Type B pancreatic cell (in vitro differentiated cells): Measurements from ENCODE around the gene SIMC1. TPM values are rescaled to one million over a fixed set of nuclear protein-coding genes. Genes with fewer than 3 reads are reported as not detected.

Experiments used
- DNase-seq: peaks from one replicate; pipeline ENCODE4 v3.0.0; 2021; ENCODE audit warnings: mixed read lengths; ENCODE audit not compliant: unreplicated experiment; ENCODE audit errors: extremely low spot score
- H3K27ac Mint-ChIP-seq: 2 replicates; pipeline ENCODE4 v1.8.0; 2021; ENCODE audit warnings: mild to moderate bottlenecking, mixed read lengths
- H3K27me3 Mint-ChIP-seq: 2 replicates; pipeline ENCODE4 v1.8.0; 2021; ENCODE audit warnings: mixed read lengths
- H3K36me3 Mint-ChIP-seq: 2 replicates; pipeline ENCODE4 v1.8.0; 2021; ENCODE audit warnings: mixed read lengths
- H3K4me1 Mint-ChIP-seq: one replicate; pipeline ENCODE4 v1.8.0; 2021; ENCODE audit warnings: mixed read lengths; ENCODE audit not compliant: unreplicated experiment
- H3K4me3 Mint-ChIP-seq: 2 replicates; pipeline ENCODE4 v1.8.0; 2021; ENCODE audit warnings: mild to moderate bottlenecking, mixed read lengths
- H3K9me3 Mint-ChIP-seq: 2 replicates; pipeline ENCODE4 v1.8.0; 2021; ENCODE audit warnings: mixed read lengths
- CTCF ChIP-seq: fragments of 200-600 bp; sonication (generic); conservative IDR thresholded peaks from 2 replicates; pipeline ENCODE4 v1.5.0; 2021; ENCODE audit warnings: antibody characterized with exemption, mild to moderate bottlenecking
- total RNA-seq: library from RNA; stranded (reverse); gene quantifications from 2 replicates; pipeline ENCODE4 v1.2.1, GENCODE V29; 2021; ENCODE audit warnings: low replicate concordance

Gene SIMC1
- total RNA-seq, 1 donor from 2014 or later = 34.0 TPM

DNA sequence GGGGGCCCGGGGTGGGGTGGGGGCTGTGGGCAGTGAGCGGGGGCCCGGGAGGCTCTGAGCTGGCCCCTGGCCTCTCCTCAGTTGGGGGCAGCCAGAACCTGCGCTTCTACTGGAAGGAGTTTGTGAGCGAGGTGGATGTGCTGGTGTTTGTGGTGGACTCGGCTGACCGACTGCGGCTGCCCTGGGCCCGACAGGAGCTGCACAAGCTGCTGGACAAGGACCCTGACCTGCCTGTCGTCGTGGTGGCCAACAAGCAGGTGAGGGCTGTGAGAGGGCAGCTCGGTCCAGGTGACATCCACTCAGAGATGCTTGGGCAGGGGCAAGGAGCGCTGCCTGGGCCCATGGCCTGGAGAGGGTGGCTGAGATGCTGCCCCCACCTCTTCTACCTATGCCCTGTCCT is 130.5 kb downstream of the SIMC1 start:
- no peak for DNase-seq
- peaks cover 5% of the 10 kb centered on the region for H3K4me1 Mint-ChIP-seq
- peaks cover 13% of the 10 kb centered on the region for H3K36me3 Mint-ChIP-seq
- H3K27ac Mint-ChIP-seq = no peak overlapping the region
- H3K27me3 Mint-ChIP-seq = no peaks in the 10 kb centered on the region
- H3K4me3 Mint-ChIP-seq = no peak overlapping the region
- no peak for TF ChIP-seq CTCF
- H3K9me3 Mint-ChIP-seq = no peaks in the 10 kb centered on the region

- Mint-ChIP-seq H3K9me3 (no peaks in the 10 kb centered on the region), H3K27ac (no peak overlapping the region), H3K27me3 (no peaks in the 10 kb centered on the region), H3K4me3 (no peak overlapping the region), H3K4me1 (peaks cover 5% of the 10 kb centered on the region), H3K36me3 (peaks cover 13% of the 10 kb centered on the region)
- DNase-seq = no peak
- no peak for TF ChIP-seq CTCF
Observed at GRCh38 chr5:176369934-176370711, 131.9 kb downstream of the SIMC1 start.

- TF ChIP-seq CTCF = no peak
- H3K4me3 Mint-ChIP-seq = no peak overlapping the region
- H3K4me1 Mint-ChIP-seq = peaks cover 5% of the 10 kb centered on the region
- no peaks in the 10 kb centered on the region for H3K9me3 Mint-ChIP-seq
- peaks cover 13% of the 10 kb centered on the region for H3K36me3 Mint-ChIP-seq
- no peak for DNase-seq
- no peak overlapping the region for H3K27ac Mint-ChIP-seq
- H3K27me3 Mint-ChIP-seq = no peaks in the 10 kb centered on the region
Observed at GRCh38 chr5:176371621-176372539, 133.7 kb downstream of the SIMC1 start.

DNA sequence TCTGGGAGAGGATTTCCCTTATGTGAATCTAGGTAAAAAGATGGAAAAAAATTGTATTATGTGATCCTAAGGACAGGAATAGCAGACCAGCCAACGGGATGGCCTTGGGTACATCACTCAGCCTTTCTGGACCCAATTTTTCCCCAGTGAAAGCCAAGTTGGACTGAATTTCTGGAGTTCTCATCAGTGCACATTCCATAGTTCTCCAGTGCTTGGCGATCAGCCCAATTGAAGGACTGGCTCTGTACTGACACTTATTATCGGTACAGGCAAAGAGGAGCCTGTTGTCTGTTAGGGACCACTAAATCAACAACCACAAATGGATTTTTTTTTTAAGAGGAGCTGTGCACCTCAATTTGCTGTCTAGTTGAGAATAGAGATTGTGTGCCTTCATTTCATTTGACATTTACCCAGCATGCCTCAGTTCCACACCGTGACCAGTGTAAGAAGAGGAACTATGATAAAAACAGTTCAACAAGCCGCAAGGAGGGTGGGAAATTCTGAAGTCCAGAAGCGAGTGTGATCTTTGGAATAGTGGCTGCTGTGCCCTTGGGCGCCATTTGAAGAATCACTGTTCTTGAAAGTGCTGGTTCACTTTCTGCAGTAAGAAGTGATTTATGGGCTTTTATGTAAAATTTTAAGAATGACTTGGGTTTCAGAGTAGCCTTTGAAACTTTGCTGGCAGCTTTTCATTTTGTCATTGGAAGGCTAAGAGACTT is 135.0 kb downstream of the SIMC1 start:
- no peaks in the 10 kb centered on the region for H3K27me3 Mint-ChIP-seq
- DNase-seq = no peak
- H3K4me1 Mint-ChIP-seq = no peaks in the 10 kb centered on the region
- H3K36me3 Mint-ChIP-seq = peaks cover 3% of the 10 kb centered on the region
- no peak overlapping the region for H3K4me3 Mint-ChIP-seq
- TF ChIP-seq CTCF = no peak
- H3K27ac Mint-ChIP-seq = no peak overlapping the region
- no peaks in the 10 kb centered on the region for H3K9me3 Mint-ChIP-seq

DNA sequence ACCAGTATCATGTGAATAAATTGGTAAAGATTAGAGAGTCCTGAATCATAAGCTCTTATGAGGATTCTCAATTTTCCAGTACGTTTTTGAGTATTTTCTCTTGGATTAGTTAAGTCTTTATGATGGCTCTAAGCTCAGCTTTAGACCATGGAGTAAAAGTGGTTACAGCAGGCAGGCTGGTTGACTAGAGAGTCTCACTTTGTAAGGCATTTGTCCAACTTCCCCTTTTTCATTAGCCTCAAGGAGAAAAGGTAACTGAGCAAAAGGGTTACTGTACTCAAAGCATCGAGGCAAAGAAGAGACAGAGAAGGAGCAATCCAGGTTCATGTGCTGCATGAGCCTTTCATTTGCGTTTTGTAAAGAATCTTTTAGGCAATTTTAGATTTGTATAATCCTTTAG is 141.7 kb downstream of the SIMC1 start:
- no peak for TF ChIP-seq CTCF
- peaks cover 5% of the 10 kb centered on the region for H3K36me3 Mint-ChIP-seq

More for the DNA sequence above, 141.7 kb downstream of the SIMC1 start:
- Mint-ChIP-seq H3K9me3 (no peaks in the 10 kb centered on the region), H3K4me3 (no peak overlapping the region), H3K4me1 (no peaks in the 10 kb centered on the region), H3K27ac (no peak overlapping the region), H3K27me3 (no peaks in the 10 kb centered on the region)
- DNase-seq = no peak
